Tibial artery (tissue), 4 donors: Measurements from ENCODE around the gene GCN1.

ENCODE experiments used
- DNase-seq, 2 donors: peaks; one replicate each; pipeline ENCODE4 v3.0.0-alpha.2; 2019
- H3K27ac ChIP-seq, 2 donors: fragments of 200-600 bp; sonication (generic) in 1 of 2; 1 replicate in 1 of 2; 2 replicates in 1 of 2; pipeline ENCODE4 v1.5.1; 2018 to 2019; ENCODE audit warnings: mild to moderate bottlenecking in 1 of 2
- H3K27me3 ChIP-seq, 2 donors: fragments of 200-600 bp; sonication (generic) in 1 of 2; one replicate each; pipeline versions ENCODE4 v1.5.1 to v1.6.0; 2016 to 2019
- H3K36me3 ChIP-seq, 3 donors: fragments of 200-600 bp; sonication (generic) in 2 of 3; one replicate each; pipeline ENCODE4 v1.5.1; 2016 to 2019; ENCODE audit warnings: mild to moderate bottlenecking in 2 of 3
- H3K4me1 ChIP-seq, 4 donors: fragments of 200-600 bp; sonication (generic) in 2 of 4; 1 replicate in 3 of 4; 2 replicates in 1 of 4; pipeline ENCODE4 v1.5.1; 2016 to 2019
- H3K4me3 ChIP-seq, 2 donors: fragments of 200-600 bp; sonication (generic) in 1 of 2; 1 replicate in 1 of 2; 2 replicates in 1 of 2; pipeline ENCODE4 v1.5.1; 2018 to 2019; ENCODE audit warnings: mild to moderate bottlenecking in 2 of 2
- H3K9me3 ChIP-seq, 3 donors: fragments of 200-600 bp; sonication (generic) in 1 of 3; one replicate each; pipeline ENCODE4 v1.5.1; 2016 to 2019
- CTCF ChIP-seq, 2 experiments: fragments of 200-600 bp in 1 of 2; fragments of 450-650 bp in 1 of 2; IDR thresholded peaks; one replicate each; pipeline ENCODE4 v1.5.1; 2017 to 2019; ENCODE audit warnings: antibody characterized with exemption in 2 of 2, mild to moderate bottlenecking in 1 of 2, moderate library complexity in 1 of 2
- intact Hi-C: fragments of 100-400 bp; cut with DNase I; formaldehyde crosslinking; loops from one replicate; pipeline ENCODE4 v1.15.0; 2023; ENCODE audit warnings: low total_unique reads

GCN1 gene

GRCh38 chr12:120194534-120195395, at the start of gene GCN1:
Gene GCN1 (minus strand): TSS chr12:120194715. CDS start chr12:120194697, 18 bp downstream.
- Histone ChIP-seq H3K4me1 (peaks cover 0 to 45% (median 33%) of the 10 kb centered on the region in 4 donors), H3K27ac (peak within 1 kb of the TSS; percentile 76 to 80), H3K27me3 (no peaks in the 10 kb centered on the region), H3K36me3 (peaks cover 39 to 50% (median 39%) of the 10 kb centered on the region in 3 donors), H3K9me3 (no peaks in the 10 kb centered on the region), H3K4me3 (peak within 1 kb of the TSS; percentile 81 to 90)
- intact Hi-C loops = no loop called here
- no peak for TF ChIP-seq CTCF (IDR thresholded peaks at IDR 0.05)
- DNase-seq = peak; percentile 71 to 90

- DNase-seq = no peak
- intact Hi-C loops = no loop called here
- H3K4me3 ChIP-seq = no peak overlapping the region
- no peak overlapping the region for H3K27ac ChIP-seq
- H3K36me3 ChIP-seq = no peaks in the 10 kb centered on the region
- H3K27me3 ChIP-seq = no peaks in the 10 kb centered on the region
- peaks cover 0 to 54% (median 21%) of the 10 kb centered on the region in 4 donors for H3K4me1 ChIP-seq
- no peak for TF ChIP-seq CTCF (IDR thresholded peaks at IDR 0.05)
- H3K9me3 ChIP-seq = no peaks in the 10 kb centered on the region
Observed at GRCh38 chr12:120242971-120243699, 48.6 kb upstream of the GCN1 start.

GRCh38 chr12:120242275-120242799, 47.8 kb upstream of the GCN1 start:
- intact Hi-C loops = no loop called here
- no peak for DNase-seq
- no peak overlapping the region for H3K4me3 ChIP-seq
- no peak overlapping the region for H3K27ac ChIP-seq
- TF ChIP-seq CTCF (IDR thresholded peaks at IDR 0.05) = no peak
- H3K4me1 ChIP-seq = peaks cover 0 to 54% (median 25%) of the 10 kb centered on the region in 4 donors
- no peaks in the 10 kb centered on the region for H3K9me3 ChIP-seq
- H3K27me3 ChIP-seq = no peaks in the 10 kb centered on the region
- no peaks in the 10 kb centered on the region for H3K36me3 ChIP-seq

- Histone ChIP-seq H3K27me3 (no peaks in the 10 kb centered on the region), H3K9me3 (no peaks in the 10 kb centered on the region), H3K36me3 (no peaks in the 10 kb centered on the region), H3K4me3 (no peak overlapping the region), H3K27ac (no peak overlapping the region), H3K4me1 (peaks cover 0 to 54% (median 26%) of the 10 kb centered on the region in 4 donors)
- DNase-seq = no peak
- no peak for TF ChIP-seq CTCF (IDR thresholded peaks at IDR 0.05)
- intact Hi-C loops = no loop called here
Observed at GRCh38 chr12:120241561-120242274, 47.2 kb upstream of the GCN1 start.

- no peak for DNase-seq
- H3K36me3 ChIP-seq = no peaks in the 10 kb centered on the region
- no peak overlapping the region for H3K27ac ChIP-seq
- TF ChIP-seq CTCF (IDR thresholded peaks at IDR 0.05) = no peak
- H3K4me3 ChIP-seq = no peak overlapping the region
- intact Hi-C loops = no loop called here
- no peaks in the 10 kb centered on the region for H3K27me3 ChIP-seq
- H3K4me1 ChIP-seq = peaks cover 0 to 62% (median 32%) of the 10 kb centered on the region in 4 donors
- H3K9me3 ChIP-seq = no peaks in the 10 kb centered on the region
Observed at GRCh38 chr12:120240495-120240833, 45.9 kb upstream of the GCN1 start.
